H1 (cell line): ENCODE results near the gene NOSIP. TPM values are rescaled to one million over a fixed set of nuclear protein-coding genes. Genes with fewer than 3 reads are reported as not detected.

ENCODE experiments used
- CBX5 ChIP-seq: fragments of 300-800, 300-1000 bp; sonication (generic); IDR thresholded peaks from 2 replicates; pipeline ENCODE4 v1.7.1; 2016; ENCODE audit warnings: antibody characterized with exemption, low read length, low read depth
- GABPA ChIP-seq: IDR thresholded peaks from 2 replicates; pipeline ENCODE4 v1.6.1; 2011; ENCODE audit warnings: mild to moderate bottlenecking, low read length, moderate library complexity, borderline replicate concordance; ENCODE audit not compliant: insufficient read depth
- GTF2F1 ChIP-seq: IDR thresholded peaks from 2 replicates; pipeline ENCODE4 v1.6.1; 2012; ENCODE audit warnings: low read depth, low read length, improper control_type of control experiment, borderline replicate concordance
- JUND ChIP-seq: IDR thresholded peaks from 2 replicates; pipeline ENCODE4 v1.6.1; 2011; ENCODE audit warnings: mild to moderate bottlenecking, improper control_type of control experiment, low read length
- PHF8 ChIP-seq: fragments of 200-600 bp; sonication (generic); conservative IDR thresholded peaks from 2 replicates; pipeline ENCODE4 v1.7.1; 2012; ENCODE audit warnings: low read depth, mild to moderate bottlenecking, inconsistent platforms, low read length, moderate library complexity
- POLR2A ChIP-seq, 2 experiments: IDR thresholded peaks; 1 replicate in 1 of 2; 2 replicates in 1 of 2; pipeline ENCODE4 v1.6.1; 2011; ENCODE audit warnings: low read depth in 2 of 2, low read length in 2 of 2, mild to moderate bottlenecking in 2 of 2; ENCODE audit errors: control extremely low read depth in 1 of 2
- POLR2AphosphoS5 ChIP-seq: IDR thresholded peaks from 2 replicates; pipeline ENCODE4 v1.6.1; 2011; ENCODE audit warnings: low read depth, low read length
- SIX5 ChIP-seq: IDR thresholded peaks from 2 replicates; pipeline ENCODE4 v1.6.1; 2011; ENCODE audit warnings: mild to moderate bottlenecking, low read depth, low read length
- SP4 ChIP-seq: IDR thresholded peaks from 2 replicates; pipeline ENCODE4 v1.6.1; 2012; ENCODE audit warnings: low read length, inconsistent platforms
- SRF ChIP-seq: IDR thresholded peaks from 2 replicates; pipeline ENCODE4 v1.6.1; 2011; ENCODE audit warnings: mild to moderate bottlenecking, low read depth, low read length, moderate library complexity
- SUZ12 ChIP-seq: fragments of 200-600 bp; sonication (generic); IDR thresholded peaks from 2 replicates; pipeline ENCODE4 v1.6.1; 2012; ENCODE audit warnings: mild to moderate bottlenecking, inconsistent platforms, low read length, moderate library complexity, mixed read lengths
- TBP ChIP-seq: IDR thresholded peaks from 2 replicates; pipeline ENCODE4 v1.6.1; 2011; ENCODE audit warnings: low read depth, low read length, improper control_type of control experiment
- TEAD4 ChIP-seq: IDR thresholded peaks from 2 replicates; pipeline ENCODE4 v1.6.1; 2012; ENCODE audit warnings: low read depth, low read length, inconsistent platforms, mixed read lengths
- ZNF274 ChIP-seq: IDR thresholded peaks from 2 replicates; pipeline ENCODE4 v1.7.0; 2012; ENCODE audit warnings: low read length, borderline replicate concordance; ENCODE audit errors: extremely low read depth
- polyA plus RNA-seq, 7 experiments: library from polyadenylated mRNA; depleted of rRNA in 3 of 7; stranded (reverse) in 5 of 7; unstranded in 2 of 7; fragments of >200 nt in 5 of 7; fragments of 200-250 nt in 2 of 7; gene quantifications; 1 replicate in 5 of 7; 2 replicates in 1 of 7; 4 replicates in 1 of 7; pipeline versions ENCODE4 v1.2.1 to v1.2.3, GENCODE V29; 2011 to 2013; ENCODE audit warnings: missing spikeins in 2 of 7, mixed read lengths in 2 of 7
- total RNA-seq: library from RNA; stranded (reverse); fragmentation: NEBNext Ultra II Directional; extraction: Animal tissue kit (Norgen Biotek cat#: 25700); gene quantifications from 2 replicates; pipeline ENCODE4 v1.2.1, GENCODE V29; 2021

Gene NOSIP
- total and polyA plus RNA-seq, 2 of the 8 experiments (the other 6 are each of a cell fraction or from before 2014, with no cell fraction given): 85.1 to 192 TPM

GRCh38 chr19:49555600-49556411 lies 24.6 kb downstream of the NOSIP start (continued):
- TF ChIP-seq POLR2AphosphoS5 (peak; percentile 82; the same call in 1 of the 2 replicates), GTF2F1 (no peak), SUZ12 (no peak), SRF (no peak), ZNF274 (no peak), JUND (no peak), CBX5 (no peak), POLR2A (IDR thresholded peaks at IDR 0.05; ENCODE audit: control extremely low read depth in 1 of 2, low read depth in 2 of 2, low read length in 2 of 2) (peak in 1 of 2 experiments; percentile 65; a peak in 2 of 3 replicates), SP4 (no peak), TBP (no peak), GABPA (no peak), SIX5 (no peak), PHF8 (no peak; the same call in 1 of the 2 replicates), TEAD4 (no peak)
- TF ChIP-seq, all 59 proteins: peak for 3
